ENCODE data around the gene CBX5.
"Not testable (repeated sequence)": the region's sequence is repeated elsewhere in the genome, so short reads cannot be mapped to it uniquely, and the experiment has no call there.

DNA sequence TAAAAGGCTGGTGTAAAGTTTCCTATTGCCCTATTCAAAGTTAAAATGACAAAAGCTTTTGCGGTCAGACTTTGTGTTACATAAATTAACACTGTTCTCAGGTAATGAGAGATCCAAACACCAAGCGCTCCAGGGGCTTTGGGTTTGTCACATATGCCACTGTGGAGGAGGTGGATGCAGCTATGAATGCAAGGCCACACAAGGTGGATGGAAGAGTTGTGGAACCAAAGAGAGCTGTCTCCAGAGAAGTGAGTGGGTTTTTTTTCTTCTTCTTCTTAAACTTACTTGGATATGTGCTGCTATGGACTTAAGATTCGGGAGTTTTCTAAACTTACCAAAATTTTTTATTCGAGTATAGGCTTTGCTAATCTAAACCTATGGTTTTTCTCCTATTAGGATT lies 1.8 kb upstream of the CBX5 start:
- not testable (repeated sequence) for TF ChIP-seq POLR2A, EP300 (IDR thresholded peaks at IDR 0.05)
- TF ChIP-seq, protein P1, sequence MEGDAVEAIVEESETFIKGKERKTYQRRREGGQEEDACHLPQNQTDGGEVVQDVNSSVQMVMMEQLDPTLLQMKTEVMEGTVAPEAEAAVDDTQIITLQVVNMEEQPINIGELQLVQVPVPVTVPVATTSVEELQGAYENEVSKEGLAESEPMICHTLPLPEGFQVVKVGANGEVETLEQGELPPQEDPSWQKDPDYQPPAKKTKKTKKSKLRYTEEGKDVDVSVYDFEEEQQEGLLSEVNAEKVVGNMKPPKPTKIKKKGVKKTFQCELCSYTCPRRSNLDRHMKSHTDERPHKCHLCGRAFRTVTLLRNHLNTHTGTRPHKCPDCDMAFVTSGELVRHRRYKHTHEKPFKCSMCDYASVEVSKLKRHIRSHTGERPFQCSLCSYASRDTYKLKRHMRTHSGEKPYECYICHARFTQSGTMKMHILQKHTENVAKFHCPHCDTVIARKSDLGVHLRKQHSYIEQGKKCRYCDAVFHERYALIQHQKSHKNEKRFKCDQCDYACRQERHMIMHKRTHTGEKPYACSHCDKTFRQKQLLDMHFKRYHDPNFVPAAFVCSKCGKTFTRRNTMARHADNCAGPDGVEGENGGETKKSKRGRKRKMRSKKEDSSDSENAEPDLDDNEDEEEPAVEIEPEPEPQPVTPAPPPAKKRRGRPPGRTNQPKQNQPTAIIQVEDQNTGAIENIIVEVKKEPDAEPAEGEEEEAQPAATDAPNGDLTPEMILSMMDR (IDR thresholded peaks at IDR 0.05), result not testable (repeated sequence)
